ENCODE data around the gene ASB7. TPM values are rescaled to one million over a fixed set of nuclear protein-coding genes. Genes with fewer than 3 reads are reported as not detected.

Gene ASB7
- total and polyA plus RNA-seq, 12 donors, result 2.7 to 25.2 (median 11.1) TPM

- intact Hi-C loops (cut with DNase I), result no loop called here
- H3K4me1 ChIP-seq (replicated peaks in 1 of 2), result no peaks in the 10 kb centered on the region
- TF ChIP-seq POLR2A (IDR thresholded peaks at IDR 0.05) (no peak), CTCF (IDR thresholded peaks at IDR 0.05) (no peak)
- peaks cover 0 to 14% of the 10 kb centered on the region in 2 donors for H3K36me3 ChIP-seq (replicated peaks in 1 of 2)
- no peak overlapping the region for H3K27ac ChIP-seq
- WGBS, 4 donors, result 73 to 80% (median 75%) methylated on average over 5 to 8 of the region's 8 CpGs
- H3K9me3 ChIP-seq (replicated peaks in 1 of 3), result no peaks in the 10 kb centered on the region
- H3K27me3 ChIP-seq, result no peaks in the 10 kb centered on the region
- no peak for DNase-seq
- no peak overlapping the region for H3K4me3 ChIP-seq
These were observed 33.0 kb upstream of the ASB7 start for GRCh38 chr15:100569391-100569790.

DNA sequence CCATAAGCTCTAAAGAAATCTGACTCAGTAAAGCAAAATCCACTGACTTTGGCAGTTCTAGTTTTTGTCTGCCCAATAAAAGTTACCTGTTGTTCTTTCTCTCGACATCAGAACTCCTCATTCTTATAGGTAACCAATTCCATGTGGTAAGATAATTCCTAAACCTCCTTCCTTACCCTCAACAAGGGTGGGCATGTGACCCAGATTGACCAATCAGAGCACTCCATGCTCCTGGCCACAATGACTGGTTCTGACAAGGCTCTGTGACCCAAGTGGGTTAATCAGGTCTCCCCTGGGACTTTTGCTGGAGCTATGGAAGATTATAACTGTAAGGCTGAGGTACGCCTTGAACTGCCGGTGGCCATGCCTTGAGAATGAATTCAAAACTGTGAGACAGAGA, 32.1 kb upstream of the ASB7 start:
- Histone ChIP-seq H3K4me3 (no peak overlapping the region), H3K9me3 (replicated peaks in 1 of 3) (no peaks in the 10 kb centered on the region), H3K27ac (no peak overlapping the region), H3K4me1 (replicated peaks in 1 of 2) (no peaks in the 10 kb centered on the region), H3K36me3 (replicated peaks in 1 of 2) (peaks cover 0 to 14% of the 10 kb centered on the region in 2 donors), H3K27me3 (no peaks in the 10 kb centered on the region)
- intact Hi-C loops (cut with DNase I), result loop anchor here in 1 of 2 donors (5.0 kb wide), 1 partner anchor 223 kb away; no protein-coding TSS in a partner anchor
- TF ChIP-seq POLR2A (IDR thresholded peaks at IDR 0.05) (no peak), CTCF (IDR thresholded peaks at IDR 0.05) (no peak)
- no peak for DNase-seq
- WGBS, 4 donors, result 94 to 99% (median 96%) methylated on average over 3 of the region's 3 CpGs

DNA sequence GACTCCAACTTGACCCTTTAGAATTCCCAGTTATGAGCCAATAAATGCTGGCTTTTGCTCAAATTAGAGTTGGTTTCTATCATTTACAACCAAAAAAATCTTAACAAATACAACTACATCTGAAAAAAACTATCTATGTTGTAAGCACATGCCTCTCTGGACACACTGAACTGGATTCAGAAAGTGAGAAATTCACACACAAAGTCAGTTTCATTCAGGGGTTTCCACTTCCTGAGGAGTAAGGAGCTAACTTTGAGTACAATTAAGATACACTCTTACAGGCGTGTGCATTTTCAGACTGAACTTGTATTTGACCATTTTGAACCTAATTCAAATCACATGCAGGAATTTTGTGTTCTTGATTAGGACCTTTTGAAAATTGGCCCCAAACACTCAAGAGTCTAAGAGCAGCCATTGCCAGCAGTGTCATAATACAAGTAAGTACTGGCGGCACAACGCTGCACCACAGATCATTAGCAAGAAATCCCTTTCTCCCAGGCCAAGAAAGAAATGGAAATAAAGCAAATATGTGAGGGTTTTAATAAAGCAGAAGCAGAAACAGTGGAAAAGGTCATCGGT, 31.6 kb upstream of the ASB7 start:
- Histone ChIP-seq H3K4me3 (no peak overlapping the region), H3K4me1 (replicated peaks in 1 of 2) (no peaks in the 10 kb centered on the region), H3K27ac (no peak overlapping the region), H3K9me3 (replicated peaks in 1 of 3) (no peaks in the 10 kb centered on the region), H3K27me3 (no peaks in the 10 kb centered on the region), H3K36me3 (replicated peaks in 1 of 2) (peaks cover 0 to 14% of the 10 kb centered on the region in 2 donors)
- DNase-seq, result no peak
- intact Hi-C loops (cut with DNase I), result loop anchor here in 1 of 2 donors (5.0 kb wide), 1 partner anchor 224 kb away; no protein-coding TSS in a partner anchor
- 88 to 97% (median 95%) methylated on average over 4 of the region's 4 CpGs for WGBS, 4 donors
- no peak for TF ChIP-seq POLR2A (IDR thresholded peaks at IDR 0.05)
- TF ChIP-seq CTCF (IDR thresholded peaks at IDR 0.05), result no peak

DNA sequence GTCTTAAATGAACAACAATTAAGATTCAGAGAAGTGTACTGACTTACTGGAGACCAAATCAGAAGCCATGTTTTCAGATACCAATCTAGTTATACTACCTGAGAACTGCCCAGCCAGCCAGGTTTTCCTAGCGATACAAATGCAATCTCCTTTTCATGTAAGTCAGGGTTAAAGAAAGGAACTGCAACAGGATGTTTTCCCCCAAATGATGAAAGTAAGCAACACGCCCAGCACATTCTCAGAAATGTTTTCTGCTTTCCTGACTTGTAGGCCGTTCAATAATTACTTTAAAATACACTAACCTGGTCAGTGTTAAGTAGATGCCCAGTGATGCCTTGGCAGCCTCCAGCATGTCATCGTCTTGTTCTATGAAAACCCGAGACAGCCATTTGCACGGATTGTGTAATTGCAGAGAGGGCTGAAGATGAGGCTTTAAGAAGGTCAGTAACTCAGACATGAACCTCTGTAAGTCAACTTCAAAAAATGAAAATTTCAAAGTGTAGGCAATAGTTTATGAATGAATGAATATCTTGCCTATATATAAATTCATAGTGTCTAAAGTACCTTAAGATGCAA, 30.7 kb upstream of the ASB7 start:
- peaks cover 0 to 14% of the 10 kb centered on the region in 2 donors for H3K36me3 ChIP-seq (replicated peaks in 1 of 2)
- 82 to 90% (median 84%) methylated on average over 6 of the region's 6 CpGs for WGBS, 4 donors

More for the DNA sequence above, 30.7 kb upstream of the ASB7 start:
- Histone ChIP-seq H3K4me1 (replicated peaks in 1 of 2) (no peaks in the 10 kb centered on the region), H3K27me3 (no peaks in the 10 kb centered on the region), H3K9me3 (replicated peaks in 1 of 3) (no peaks in the 10 kb centered on the region), H3K27ac (no peak overlapping the region), H3K4me3 (no peak overlapping the region)
- intact Hi-C loops (cut with DNase I), result loop anchor here in 1 of 2 donors (5.0 kb wide), 1 partner anchor 224 kb away; no protein-coding TSS in a partner anchor
- DNase-seq, result no peak
- TF ChIP-seq CTCF (IDR thresholded peaks at IDR 0.05), result no peak
- TF ChIP-seq POLR2A (IDR thresholded peaks at IDR 0.05), result no peak

All from adrenal gland (tissue), 12 donors.